Measurements from ENCODE around the gene SLC11A2.

DNA sequence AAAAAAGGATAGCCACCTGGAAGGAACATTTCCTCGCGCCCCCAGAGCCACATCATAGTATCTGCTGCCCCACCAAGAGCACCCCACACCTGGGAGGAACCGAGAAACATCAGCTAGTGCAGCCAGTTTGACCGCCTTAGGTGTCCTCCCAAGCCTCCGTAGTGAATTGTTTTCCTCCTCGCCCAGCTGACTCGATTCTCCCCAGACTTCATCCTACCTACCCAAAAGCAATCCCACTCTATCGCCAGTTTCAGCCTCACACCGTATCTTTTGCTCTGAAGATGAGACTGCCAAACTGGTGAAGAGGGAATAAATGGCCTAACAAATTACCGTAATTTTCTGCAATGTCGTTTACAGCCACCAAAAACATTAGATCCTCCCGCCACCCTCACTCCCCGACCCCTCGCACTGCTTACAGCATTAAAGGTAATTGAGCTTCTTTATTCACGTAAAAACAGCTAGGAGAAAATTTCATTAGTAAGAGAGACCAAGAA, 1.2 kb upstream of the SLC11A2 start:
- TF ChIP-seq CTCF (IDR thresholded peaks at IDR 0.05) (no peak), TAF1 (IDR thresholded peaks at IDR 0.05; ENCODE audit: borderline replicate concordance, low read depth, low read length) (no peak), RAD21 (IDR thresholded peaks at IDR 0.05; ENCODE audit: low read length) (no peak), USF1 (IDR thresholded peaks at IDR 0.05; ENCODE audit: borderline replicate concordance, low read depth) (no peak), EZH2phosphoT487 (IDR thresholded peaks at IDR 0.05; ENCODE audit: borderline replicate concordance, low read depth) (no peak), EP300 (IDR thresholded peaks at IDR 0.05; ENCODE audit: borderline replicate concordance in 1 of 2, low read depth in 1 of 2, low read length in 1 of 2) (no peak), JUND (IDR thresholded peaks at IDR 0.05) (no peak), POLR2AphosphoS5 (IDR thresholded peaks at IDR 0.05; ENCODE audit: low read depth, low read length) (no peak), SIN3A (IDR thresholded peaks at IDR 0.05; ENCODE audit: borderline replicate concordance, low read depth, low read length) (no peak), RFX5 (IDR thresholded peaks at IDR 0.05; ENCODE audit: low read length) (no peak), NFIC (IDR thresholded peaks at IDR 0.05; ENCODE audit: borderline replicate concordance) (no peak)
- TF ChIP-seq, protein P1, sequence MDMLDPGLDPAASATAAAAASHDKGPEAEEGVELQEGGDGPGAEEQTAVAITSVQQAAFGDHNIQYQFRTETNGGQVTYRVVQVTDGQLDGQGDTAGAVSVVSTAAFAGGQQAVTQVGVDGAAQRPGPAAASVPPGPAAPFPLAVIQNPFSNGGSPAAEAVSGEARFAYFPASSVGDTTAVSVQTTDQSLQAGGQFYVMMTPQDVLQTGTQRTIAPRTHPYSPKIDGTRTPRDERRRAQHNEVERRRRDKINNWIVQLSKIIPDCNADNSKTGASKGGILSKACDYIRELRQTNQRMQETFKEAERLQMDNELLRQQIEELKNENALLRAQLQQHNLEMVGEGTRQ (IDR thresholded peaks at IDR 0.05; ENCODE audit: borderline replicate concordance, low read depth, low read length): no peak
